Breast epithelium (tissue), 3 donors: ENCODE data around the gene ZNF653.

Experiments
- CTCF ChIP-seq, 3 donors: fragments of 450-650 bp; IDR thresholded peaks; one replicate each; pipeline ENCODE4 v1.5.1; 2016 to 2017; ENCODE audit warnings: antibody characterized with exemption in 3 of 3, mild to moderate bottlenecking in 3 of 3, moderate library complexity in 3 of 3
- POLR2A ChIP-seq: fragments of 450-650 bp; IDR thresholded peaks from one replicate; pipeline ENCODE4 v1.6.1; 2016; ENCODE audit warnings: antibody characterized with exemption, mild to moderate bottlenecking, moderate library complexity

DNA sequence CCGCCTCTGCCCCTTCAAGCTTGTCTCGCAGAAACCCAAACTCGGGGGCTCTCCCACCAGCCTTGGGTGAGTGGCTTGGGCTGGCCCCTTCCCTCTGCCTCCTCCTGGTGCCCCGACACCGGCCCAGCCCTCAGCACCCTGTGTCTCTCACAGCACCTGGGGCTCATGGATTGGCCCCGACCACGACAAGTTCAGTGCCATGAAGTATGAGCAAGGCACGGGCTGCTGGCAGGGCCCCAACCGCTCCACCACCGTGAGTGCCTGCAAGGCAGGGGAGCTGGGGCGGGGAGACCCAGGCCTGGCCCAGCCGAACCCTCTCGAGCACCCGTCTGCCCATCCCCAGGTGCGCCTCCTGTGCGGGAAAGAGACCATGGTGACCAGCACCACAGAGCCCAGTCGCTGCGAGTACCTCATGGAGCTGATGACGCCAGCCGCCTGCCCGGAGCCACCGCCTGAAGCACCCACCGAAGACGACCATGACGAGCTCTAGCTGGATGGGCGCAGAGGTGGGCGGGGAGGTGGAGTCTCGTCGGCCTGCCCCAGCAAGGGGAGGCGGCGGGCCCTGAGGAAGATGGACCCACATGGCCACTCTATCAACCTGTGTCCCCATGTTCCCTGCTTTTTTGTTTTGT lies 56.6 kb downstream of the ZNF653 start:
- TF ChIP-seq CTCF (IDR thresholded peaks at IDR 0.05): no peak
- no peak for TF ChIP-seq POLR2A
